Limb (tissue), 2 donors: ENCODE results near the gene ADTRP.
A peak's percentile ranks its signal among the peaks of the same experiment; 100 is the strongest.
"Not testable (repeated sequence)": the region's sequence is repeated elsewhere in the genome, so short reads cannot be mapped to it uniquely, and the experiment has no call there.

Experiments
- DNase-seq, 2 donors: peaks; one replicate each; pipeline ENCODE4 v3.0.0-alpha.2; 2016; ENCODE audit errors: extremely low spot score in 2 of 2

Gene ADTRP

GRCh38 chr6:11701573-11701972 lies 77.0 kb downstream of the ADTRP start:
- DNase-seq = no peak

- DNase-seq = peak in 1 of 2 donors; percentile 76
These were observed 78.4 kb downstream of the ADTRP start for GRCh38 chr6:11700118-11700718.

DNA sequence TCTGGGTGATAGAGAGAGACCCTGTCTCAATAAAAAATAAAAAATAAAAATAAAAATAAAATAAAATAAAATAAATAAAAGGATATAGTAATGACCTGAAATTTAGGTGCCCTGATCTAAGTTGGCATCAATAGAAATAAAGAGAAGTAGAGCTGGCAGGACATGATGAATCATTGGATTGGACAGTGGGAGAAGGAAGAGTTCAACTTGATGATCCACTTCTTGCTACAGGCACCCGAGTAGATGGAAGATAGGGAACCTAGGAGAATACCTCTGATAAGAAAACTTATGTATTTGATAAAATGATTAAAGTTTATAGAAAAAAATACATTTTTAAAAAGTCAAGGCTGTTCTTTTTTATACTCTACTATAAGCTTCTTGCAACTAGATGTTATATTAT lies 79.0 kb downstream of the ADTRP start:
- DNase-seq = no peak

- DNase-seq = no peak
These were observed 85.9 kb downstream of the ADTRP start for GRCh38 chr6:11692451-11693376.

DNA sequence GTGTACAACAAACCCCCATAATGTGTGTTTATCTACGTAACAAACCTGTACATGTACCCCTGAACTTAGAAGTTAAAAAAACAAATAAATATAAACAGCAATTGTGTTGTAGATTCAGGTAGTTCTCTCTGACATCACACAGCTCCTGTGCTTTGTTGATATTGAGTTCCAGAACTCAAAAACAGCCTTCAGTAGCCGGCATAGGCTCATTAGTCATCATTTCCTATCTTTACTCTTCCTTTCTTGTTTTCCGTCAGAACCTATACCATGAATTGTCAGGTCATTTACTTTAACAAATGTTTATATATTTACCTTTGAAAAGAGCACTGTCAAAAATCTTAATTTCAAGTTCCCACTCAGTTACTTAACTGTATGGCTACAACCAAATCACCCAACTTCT lies 88.8 kb downstream of the ADTRP start:
- no peak for DNase-seq

- DNase-seq = not testable (repeated sequence)
These were observed 89.2 kb downstream of the ADTRP start for GRCh38 chr6:11689400-11689799.

GRCh38 chr6:11688425-11688709 lies 90.2 kb downstream of the ADTRP start:
- DNase-seq = peak in 1 of 2 donors; percentile 32

- no peak for DNase-seq
These were observed 93.0 kb downstream of the ADTRP start for GRCh38 chr6:11685481-11686093.

DNA sequence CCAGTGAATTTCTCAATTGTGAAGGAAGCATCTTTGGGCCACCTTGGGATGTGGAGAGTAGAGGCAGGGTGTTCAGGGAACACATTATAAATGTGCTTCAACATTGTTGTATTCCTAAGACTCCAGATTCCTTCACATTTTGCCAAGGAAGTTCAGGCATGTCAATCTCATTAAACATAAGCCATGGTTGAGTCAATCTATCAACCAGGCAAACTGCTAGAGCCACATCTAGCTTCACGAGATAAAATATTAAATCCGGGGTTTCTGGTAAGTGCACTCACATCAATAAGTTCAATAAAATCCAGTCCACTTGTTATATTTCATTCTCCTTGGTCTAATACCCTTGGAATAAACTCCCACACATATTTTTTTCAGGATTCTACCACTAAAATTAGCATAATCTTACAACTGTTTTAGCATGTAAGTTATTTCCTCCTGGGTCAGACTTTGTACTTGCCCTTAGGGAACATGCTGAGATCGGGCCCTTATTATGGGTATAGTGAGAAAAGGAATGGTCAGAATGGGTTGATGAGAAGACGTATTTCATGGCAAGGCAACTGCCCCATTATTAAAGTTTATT lies 93.6 kb downstream of the ADTRP start:
- DNase-seq = no peak

- DNase-seq = no peak
These were observed 94.7 kb downstream of the ADTRP start for GRCh38 chr6:11683871-11684270.

- DNase-seq = no peak
These were observed 96.0 kb downstream of the ADTRP start for GRCh38 chr6:11682561-11682975.

DNA sequence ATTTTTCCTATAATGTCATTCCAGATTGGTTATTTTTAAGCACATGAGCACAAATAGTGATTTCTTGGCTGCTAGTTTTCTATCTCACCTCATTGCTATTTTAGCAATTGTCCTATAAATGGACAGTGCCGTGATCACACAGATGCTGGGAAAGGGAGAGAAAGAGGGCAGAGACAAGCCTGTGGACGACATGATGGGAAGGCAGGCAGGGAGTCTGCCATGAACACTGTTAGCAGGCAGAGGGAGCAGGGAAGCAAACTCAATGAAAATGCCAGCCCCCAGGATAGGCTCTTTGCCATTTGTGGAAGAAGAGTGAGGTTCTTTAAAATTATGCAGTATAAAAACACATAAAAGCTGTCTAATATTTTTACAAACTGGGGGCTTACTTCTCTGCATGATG lies 96.8 kb downstream of the ADTRP start:
- no peak for DNase-seq

GRCh38 chr6:11681357-11681756 lies 97.2 kb downstream of the ADTRP start:
- DNase-seq = no peak

- not testable (repeated sequence) for DNase-seq
These were observed 98.1 kb downstream of the ADTRP start for GRCh38 chr6:11680479-11680878.

DNA sequence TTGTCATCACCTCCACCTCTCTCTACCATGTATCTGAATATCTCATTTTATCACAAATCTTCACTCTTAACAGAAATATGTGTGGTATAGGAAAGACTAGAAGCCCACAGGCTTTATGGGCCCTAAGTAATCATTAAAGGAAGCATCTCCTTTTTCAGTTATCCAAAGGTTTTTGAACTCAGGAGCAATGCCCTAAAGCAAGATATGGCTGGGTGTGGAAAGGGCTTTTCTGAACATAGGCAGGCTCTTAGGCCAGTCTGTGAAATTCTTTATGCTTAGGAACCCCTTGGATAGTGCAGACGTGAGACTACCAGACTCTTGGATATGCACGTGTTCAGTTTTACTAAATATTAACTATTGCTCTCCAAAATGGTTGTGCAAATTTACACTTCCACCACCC lies 99.5 kb downstream of the ADTRP start:
- DNase-seq = no peak

DNA sequence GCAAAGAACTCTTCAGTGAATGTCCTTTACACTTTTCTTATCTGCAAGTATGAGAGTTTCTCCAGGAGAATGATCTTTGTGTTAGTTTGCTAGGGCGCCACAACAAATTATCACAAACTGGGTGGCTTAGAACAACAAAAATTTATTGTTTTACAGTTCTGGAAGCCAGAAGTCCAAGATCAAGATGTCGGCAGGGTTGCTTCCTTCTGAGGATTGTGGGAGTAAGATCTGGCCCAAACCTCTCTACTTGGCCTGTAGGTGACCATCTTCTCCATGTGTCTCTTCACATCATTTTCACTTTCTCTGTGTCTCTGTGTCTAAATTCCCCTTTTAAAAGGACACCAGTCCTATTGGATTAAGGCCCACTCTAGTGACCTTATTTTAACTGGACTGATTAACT lies 103.0 kb downstream of the ADTRP start:
- DNase-seq = no peak

GRCh38 chr6:11672669-11673068 lies 105.9 kb downstream of the ADTRP start:
- DNase-seq = no peak

DNA sequence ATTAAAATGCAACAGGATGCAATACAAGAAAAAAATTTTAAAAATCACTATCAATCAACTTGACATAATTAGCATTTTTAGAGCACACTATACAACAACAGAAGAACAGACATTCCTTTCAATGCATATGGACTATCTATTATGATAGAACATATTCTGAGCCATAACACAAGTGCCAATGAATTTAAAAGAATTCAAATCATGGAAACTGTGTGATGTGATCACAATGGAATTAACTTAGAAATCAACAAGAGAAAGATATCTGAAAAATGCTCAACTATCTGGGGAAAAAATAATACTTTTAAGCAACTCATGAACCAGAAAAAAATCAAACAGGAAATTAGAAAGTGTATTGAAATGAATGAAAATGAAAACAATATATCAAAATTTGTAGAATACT lies 106.3 kb downstream of the ADTRP start:
- no peak for DNase-seq

DNA sequence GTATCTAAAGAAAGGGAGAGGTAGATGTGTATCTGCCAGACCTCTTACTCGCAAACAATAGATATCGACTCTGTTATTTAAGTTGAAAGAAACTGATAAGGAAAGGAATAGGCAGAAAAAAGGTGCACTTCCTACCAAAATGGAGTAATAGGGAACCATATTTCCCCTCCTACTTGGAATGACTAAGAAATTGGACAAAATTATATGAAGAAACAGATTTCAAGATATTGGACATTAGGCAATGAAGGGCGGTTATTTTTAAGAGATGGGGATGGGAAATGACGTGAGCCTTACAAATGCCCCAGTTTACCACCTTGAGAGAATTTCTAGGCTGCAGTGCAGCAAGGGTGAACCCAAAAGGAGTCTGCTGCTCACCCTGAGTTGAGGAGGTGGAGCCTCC lies 108.9 kb downstream of the ADTRP start:
- no peak for DNase-seq

DNA sequence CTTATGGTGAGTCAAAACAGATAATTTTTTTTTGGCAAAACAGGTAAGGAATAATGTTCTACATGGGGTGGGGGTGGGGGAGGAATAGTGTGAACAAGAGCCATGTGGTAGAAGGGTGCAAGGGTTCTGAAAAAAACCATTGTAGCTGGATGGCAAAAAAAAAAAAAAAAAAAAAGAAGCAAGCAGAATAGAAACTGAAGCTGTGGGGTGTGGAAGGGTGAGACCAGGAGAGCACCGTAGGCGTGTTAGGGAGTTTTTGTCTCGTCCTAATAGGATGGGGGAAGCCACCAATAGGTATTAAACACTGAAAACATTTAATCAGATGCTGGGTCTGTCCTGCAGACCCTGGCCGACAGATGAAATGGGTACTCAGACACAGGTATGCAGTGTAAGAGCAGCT lies 110.1 kb downstream of the ADTRP start:
- DNase-seq = no peak

DNA sequence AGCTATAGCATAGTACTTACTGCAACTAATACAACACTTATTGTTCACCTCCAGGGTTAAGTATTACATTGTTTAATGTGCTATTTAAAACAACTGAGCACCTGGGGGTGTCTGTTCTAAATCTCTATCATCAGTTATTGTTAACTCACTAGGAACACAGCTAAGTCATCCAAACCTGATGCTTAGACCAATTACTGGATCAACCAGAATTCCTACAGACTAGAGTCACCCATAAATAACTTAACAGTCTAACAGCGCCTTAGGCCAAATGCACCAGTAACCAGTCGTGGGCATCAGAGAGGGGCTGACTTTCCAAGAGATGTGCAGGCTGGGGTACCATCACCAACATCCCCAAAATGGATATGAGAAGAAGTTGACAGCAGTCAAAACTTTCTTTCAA lies 110.7 kb downstream of the ADTRP start:
- no peak for DNase-seq

DNA sequence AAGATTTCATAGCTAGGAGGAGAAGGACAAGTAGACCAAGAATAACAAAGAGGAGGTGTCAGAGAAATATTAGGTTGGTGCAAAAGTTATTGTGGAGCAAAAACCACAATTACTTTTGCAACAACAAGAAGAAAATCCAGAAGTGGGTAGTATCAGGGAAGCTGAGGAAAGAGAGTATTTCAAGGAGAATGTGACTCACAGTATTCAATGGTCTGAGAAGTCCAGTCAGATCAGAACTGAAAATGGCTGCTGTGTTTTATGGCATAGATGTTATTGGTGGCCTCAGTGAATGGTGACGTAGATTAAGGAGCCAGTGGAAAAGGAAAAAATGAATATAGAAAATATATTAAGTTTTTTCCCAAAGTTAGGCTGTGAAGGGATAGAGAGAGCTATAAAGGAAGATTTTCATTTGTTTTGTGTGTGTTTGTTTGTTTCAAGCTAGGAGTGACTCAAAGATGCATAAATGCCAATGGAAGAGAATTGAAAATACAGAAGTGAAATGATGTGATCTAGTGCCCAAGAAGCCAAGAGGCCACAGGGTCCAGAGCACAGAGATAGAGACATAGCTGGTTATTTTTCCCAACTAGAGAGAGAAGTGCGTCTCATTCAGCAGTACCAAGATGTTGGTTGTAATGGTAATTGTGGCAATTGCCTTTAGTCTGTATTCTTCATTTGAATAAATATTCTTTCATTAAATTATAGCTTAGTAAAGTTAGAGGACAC lies 112.8 kb downstream of the ADTRP start:
- no peak for DNase-seq
